H1 (cell line): Measurements from ENCODE around the gene CD58. TPM values are rescaled to one million over a fixed set of nuclear protein-coding genes. Genes with fewer than 3 reads are reported as not detected.

Source experiments
- CTCF ChIA-PET: fragments of 300-600 bp; sonication (Branson Sonifier 250); formaldehyde crosslinking; loops from one replicate; lab custom pipeline; 2021; ENCODE audit not compliant: partially characterized antibody; lab: Charles Lee
- POLR2A ChIA-PET: fragments of 300-600 bp; sonication (Branson Sonifier 250); formaldehyde crosslinking; loops from one replicate; lab custom pipeline; 2021; ENCODE audit warnings: inconsistent platforms; ENCODE audit not compliant: partially characterized antibody; lab: Charles Lee
- DNase-seq, 2 experiments: peaks; one replicate each; pipeline versions ENCODE4 v3.0.0 to v3.0.0-alpha.2; 2010 to 2022; ENCODE audit warnings: low spot score in 2 of 2, low read depth in 1 of 2, mixed read lengths in 1 of 2
- FAIRE-seq: peaks from 2 replicates; lab custom pipeline; 2011; peaks lifted over from hg19 to GRCh38; lab: Jason Lieb, UNC
- H2AFZ ChIP-seq: 2 replicates; pipeline ENCODE4 v1.8.1; 2012; ENCODE audit warnings: low read length, inconsistent platforms
- H2AK5ac ChIP-seq: 2 replicates; pipeline ENCODE4 v1.6.1; 2013; ENCODE audit warnings: low read depth, low read length
- H2BK120ac ChIP-seq: replicated peaks from 2 replicates; pipeline ENCODE3; 2013; ENCODE audit warnings: low read depth, low read length, inconsistent platforms
- H2BK12ac ChIP-seq: 2 replicates; pipeline ENCODE4 v1.6.1; 2013; ENCODE audit warnings: low read depth, low read length
- H2BK15ac ChIP-seq: 2 replicates; pipeline ENCODE4 v1.6.1; 2013; ENCODE audit warnings: low read length
- H2BK20ac ChIP-seq: 2 replicates; pipeline ENCODE4 v1.6.1; 2013; ENCODE audit warnings: low read length
- H2BK5ac ChIP-seq: 2 replicates; pipeline ENCODE4 v1.6.1; 2013; ENCODE audit warnings: low read depth, low read length
- H3K14ac ChIP-seq: 2 replicates; pipeline ENCODE4 v1.6.1; 2013; ENCODE audit warnings: inconsistent platforms; ENCODE audit not compliant: insufficient read length
- H3K18ac ChIP-seq: 2 replicates; pipeline ENCODE4 v1.6.1; 2013; ENCODE audit warnings: low read length; ENCODE audit errors: extremely low read depth
- H3K23ac ChIP-seq: 2 replicates; pipeline ENCODE4 v1.6.1; 2013; ENCODE audit warnings: inconsistent platforms; ENCODE audit not compliant: insufficient read length
- H3K23me2 ChIP-seq: 2 replicates; pipeline ENCODE4 v1.6.1; 2013; ENCODE audit warnings: low read depth, low read length
- H3K27ac ChIP-seq: 2 replicates; pipeline ENCODE4 v1.6.1; 2011; ENCODE audit warnings: low read depth, low read length, inconsistent platforms
- H3K27me3 ChIP-seq, 4 experiments: replicated peaks in 1 of 4; 1 replicate in 1 of 4; 2 replicates in 3 of 4; pipeline versions ENCODE4 v1.6.1 to v1.8.1; 2011 to 2013; ENCODE audit warnings: low read length in 3 of 4, mild to moderate bottlenecking in 3 of 4, inconsistent platforms in 2 of 4, mixed read lengths in 2 of 4, moderate library complexity in 1 of 4; ENCODE audit not compliant: control insufficient read depth in 3 of 4, insufficient read depth in 3 of 4; ENCODE audit errors: extremely low read depth in 1 of 4
- H3K36me3 ChIP-seq, 4 experiments: 2 replicates each; pipeline versions ENCODE4 v1.6.1 to v1.8.1; 2011 to 2013; ENCODE audit warnings: mild to moderate bottlenecking in 4 of 4, low read length in 3 of 4, moderate library complexity in 2 of 4, control low read depth in 1 of 4, inconsistent platforms in 1 of 4; ENCODE audit not compliant: insufficient read depth in 4 of 4, control insufficient read depth in 2 of 4
- H3K4ac ChIP-seq: replicated peaks from 2 replicates; pipeline ENCODE3; 2013; ENCODE audit warnings: low read length, low read depth, mixed read lengths, inconsistent platforms; ENCODE audit not compliant: insufficient read length
- H3K4me1 ChIP-seq, 4 experiments: replicated peaks in 1 of 4; 1 replicate in 1 of 4; 2 replicates in 3 of 4; pipeline versions ENCODE4 v1.6.1 to v1.8.1; 2011 to 2013; ENCODE audit warnings: low read length in 3 of 4, inconsistent platforms in 2 of 4, mixed read lengths in 1 of 4; ENCODE audit not compliant: insufficient read depth in 4 of 4, control insufficient read depth in 3 of 4
- H3K4me2 ChIP-seq, 2 experiments: 2 replicates each; pipeline versions ENCODE4 v1.6.1 to v1.8.1; 2011 to 2013; ENCODE audit warnings: low read depth in 2 of 2, low read length in 2 of 2, control low read depth in 1 of 2, inconsistent platforms in 1 of 2, mild to moderate bottlenecking in 1 of 2; ENCODE audit not compliant: insufficient read depth in 1 of 2
- H3K4me3 ChIP-seq, 4 experiments: fragments of 200-600, 300-600 bp in 1 of 4; sonication (generic), shearing (Covaris generic), sonication (Bioruptor Twin) in 1 of 4; 2 replicates each; pipeline versions ENCODE4 v1.5.1 to v1.8.1; 2011 to 2016; ENCODE audit warnings: low read length in 4 of 4, low read depth in 3 of 4, control low read depth in 2 of 4, inconsistent platforms in 2 of 4, mild to moderate bottlenecking in 2 of 4, mixed read lengths in 1 of 4, moderate library complexity in 1 of 4; ENCODE audit not compliant: insufficient read depth in 2 of 4; ENCODE audit errors: extremely low read depth in 1 of 4
- H3K56ac ChIP-seq: replicated peaks from 2 replicates; pipeline ENCODE3; 2013; ENCODE audit warnings: low read depth, mild to moderate bottlenecking, mixed read lengths, low read length, inconsistent platforms; ENCODE audit not compliant: insufficient read length
- H3K79me1 ChIP-seq: 2 replicates; pipeline ENCODE4 v1.6.1; 2013; ENCODE audit warnings: low read depth, low read length, control low read depth
- H3K79me2 ChIP-seq, 2 experiments: 2 replicates each; pipeline versions ENCODE4 v1.6.1 to v1.8.1; 2012 to 2013; ENCODE audit warnings: low read length in 2 of 2, mild to moderate bottlenecking in 2 of 2, inconsistent platforms in 1 of 2; ENCODE audit not compliant: insufficient read depth in 2 of 2, control insufficient read depth in 1 of 2
- H3K9ac ChIP-seq, 4 experiments: replicated peaks in 1 of 4; 1 replicate in 1 of 4; 2 replicates in 3 of 4; pipeline versions ENCODE4 v1.6.1 to v1.8.1; 2011 to 2013; ENCODE audit warnings: low read depth in 3 of 4, low read length in 3 of 4, control low read depth in 2 of 4, mild to moderate bottlenecking in 2 of 4, moderate library complexity in 2 of 4, inconsistent platforms in 1 of 4; ENCODE audit errors: extremely low read depth in 1 of 4
- H3K9me3 ChIP-seq, 2 experiments: 2 replicates each; pipeline versions ENCODE4 v1.6.1 to v1.8.1; 2012 to 2013; ENCODE audit warnings: mild to moderate bottlenecking in 2 of 2, moderate library complexity in 2 of 2, control low read depth in 1 of 2, inconsistent platforms in 1 of 2, low read depth in 1 of 2, low read length in 1 of 2, mixed read lengths in 1 of 2; ENCODE audit not compliant: insufficient read depth in 2 of 2
- H4K20me1 ChIP-seq, 2 experiments: replicated peaks in 1 of 2; 2 replicates each; pipeline versions ENCODE3 to v1.8.1; 2011 to 2013; ENCODE audit warnings: inconsistent platforms in 2 of 2, low read length in 2 of 2, mild to moderate bottlenecking in 1 of 2; ENCODE audit not compliant: insufficient read depth in 2 of 2, control insufficient read depth in 1 of 2
- H4K5ac ChIP-seq: 2 replicates; pipeline ENCODE4 v1.6.1; 2013; ENCODE audit warnings: low read length, low read depth, mixed read lengths, inconsistent platforms; ENCODE audit not compliant: insufficient read length
- H4K8ac ChIP-seq: 2 replicates; pipeline ENCODE4 v1.8.0; 2013; ENCODE audit warnings: mild to moderate bottlenecking, moderate library complexity, low read length, inconsistent platforms; ENCODE audit not compliant: insufficient read depth; ENCODE audit errors: extremely low read depth
- H4K91ac ChIP-seq: replicated peaks from 2 replicates; pipeline ENCODE3; 2013; ENCODE audit warnings: low read length, mixed read lengths, inconsistent platforms; ENCODE audit not compliant: insufficient read length
- BRCA1 ChIP-seq: IDR thresholded peaks from 2 replicates; pipeline ENCODE4 v1.6.1; 2012; ENCODE audit warnings: low read depth, low read length, improper control_type of control experiment
- CBX5 ChIP-seq: fragments of 300-800, 300-1000 bp; sonication (generic); IDR thresholded peaks from 2 replicates; pipeline ENCODE4 v1.7.1; 2016; ENCODE audit warnings: antibody characterized with exemption, low read length, low read depth
- SIX5 ChIP-seq: IDR thresholded peaks from 2 replicates; pipeline ENCODE4 v1.6.1; 2011; ENCODE audit warnings: mild to moderate bottlenecking, low read depth, low read length
- SUZ12 ChIP-seq: fragments of 200-600 bp; sonication (generic); IDR thresholded peaks from 2 replicates; pipeline ENCODE4 v1.6.1; 2012; ENCODE audit warnings: mild to moderate bottlenecking, inconsistent platforms, low read length, moderate library complexity, mixed read lengths
- YY1 ChIP-seq: IDR thresholded peaks from 2 replicates; pipeline ENCODE4 v1.6.1; 2011; ENCODE audit warnings: low read depth, mild to moderate bottlenecking, low read length
- WGBS, 2 experiments: shearing (Covaris generic) in 1 of 2; methylation state at CpG; one replicate each; pipeline versions ENCODE4 v1.1.6 to v1.1.7; 2013 to 2015; ENCODE audit warnings: low lambda C conversion rate in 2 of 2, mixed read lengths in 2 of 2, inconsistent platforms in 1 of 2, low coverage in 1 of 2, missing lambda C conversion rate in 1 of 2; ENCODE audit not compliant: insufficient replicate concordance in 2 of 2, insufficient coverage in 1 of 2, insufficient read length in 1 of 2; ENCODE audit errors: extremely low coverage in 1 of 2, missing lambda C conversion rate in 1 of 2; 5-methylcytosine and 5-hydroxymethylcytosine counted together
- polyA plus RNA-seq, 7 experiments: library from polyadenylated mRNA; depleted of rRNA in 3 of 7; stranded (reverse) in 5 of 7; unstranded in 2 of 7; fragments of >200 nt in 5 of 7; fragments of 200-250 nt in 2 of 7; gene quantifications; 1 replicate in 5 of 7; 2 replicates in 1 of 7; 4 replicates in 1 of 7; pipeline versions ENCODE4 v1.2.1 to v1.2.3, GENCODE V29; 2011 to 2013; ENCODE audit warnings: missing spikeins in 2 of 7, mixed read lengths in 2 of 7
- total RNA-seq: library from RNA; stranded (reverse); fragmentation: NEBNext Ultra II Directional; extraction: Animal tissue kit (Norgen Biotek cat#: 25700); gene quantifications from 2 replicates; pipeline ENCODE4 v1.2.1, GENCODE V29; 2021

Gene CD58
- total and polyA plus RNA-seq, 2 of the 8 experiments (the other 6 are each of a cell fraction or from before 2014, with no cell fraction given), result 5.3 to 5.5 TPM

GRCh38 chr1:116518400-116518799, 52.4 kb downstream of the CD58 start:
- CTCF ChIA-PET, result interaction anchor here (0.7 kb wide), 1 partner anchor 77 kb away, joined by 3 read pairs; no protein-coding TSS in a partner anchor
- no peak overlapping the region for H2BK20ac ChIP-seq

More at GRCh38 chr1:116518400-116518799, 52.4 kb downstream of the CD58 start:
- no peak overlapping the region for H2AK5ac ChIP-seq
- TF ChIP-seq YY1 (no peak), SIX5 (no peak), BRCA1 (no peak), SUZ12 (no peak), CBX5 (no peak)
- H3K9me3 ChIP-seq, result no peaks in the 10 kb centered on the region
- no peaks in the 10 kb centered on the region for H3K79me1 ChIP-seq
- no peaks in the 10 kb centered on the region for H3K23me2 ChIP-seq
- H4K8ac ChIP-seq, result no peak overlapping the region
- no peak overlapping the region for H3K23ac ChIP-seq
- H3K56ac ChIP-seq, result no peak overlapping the region
- H3K36me3 ChIP-seq, result no peaks in the 10 kb centered on the region
- no peak overlapping the region for H2BK120ac ChIP-seq
- no peak overlapping the region for H2AFZ ChIP-seq
- H3K4me3 ChIP-seq, result no peak overlapping the region
- POLR2A ChIA-PET, result no interaction called here
- no peak overlapping the region for H2BK12ac ChIP-seq
- no peaks in the 10 kb centered on the region for H3K79me2 ChIP-seq
- 91% methylated on average over 3 of the region's 3 CpGs; no CpG with 5 or more reads in 1 of the 2 experiments for WGBS, 2 experiments
- no peaks in the 10 kb centered on the region for H3K4me1 ChIP-seq
- H4K5ac ChIP-seq, result no peak overlapping the region
- H3K4me2 ChIP-seq, result no peak overlapping the region
- H3K4ac ChIP-seq, result no peak overlapping the region
- H3K9ac ChIP-seq, result no peak overlapping the region
- DNase-seq (no peak), FAIRE-seq (no peak)
- H2BK15ac ChIP-seq, result no peak overlapping the region
- no peak overlapping the region for H2BK5ac ChIP-seq
- no peak overlapping the region for H3K14ac ChIP-seq
- H3K27ac ChIP-seq, result no peak overlapping the region
- no peaks in the 10 kb centered on the region for H4K20me1 ChIP-seq
- no peaks in the 10 kb centered on the region for H3K27me3 ChIP-seq
- H3K18ac ChIP-seq, result no peak overlapping the region
- H4K91ac ChIP-seq, result no peak overlapping the region
